Neuron (in vitro differentiated cells): ENCODE results near the gene RGP1.

Experiments used
- H2AFZ ChIP-seq: one replicate; pipeline ENCODE4 v1.6.1; 2013; ENCODE audit warnings: low read depth, mild to moderate bottlenecking, inconsistent platforms, low read length, moderate library complexity
- H3K27me3 ChIP-seq: one replicate; pipeline ENCODE4 v1.6.1; 2013; ENCODE audit warnings: low read length; ENCODE audit not compliant: insufficient read depth
- H3K36me3 ChIP-seq: one replicate; pipeline ENCODE4 v1.6.1; 2013; ENCODE audit warnings: low read length; ENCODE audit not compliant: insufficient read depth
- H3K4me1 ChIP-seq: one replicate; pipeline ENCODE4 v1.6.1; 2013; ENCODE audit warnings: low read length; ENCODE audit not compliant: insufficient read depth
- H3K4me3 ChIP-seq: 2 replicates; pipeline ENCODE4 v1.5.1; 2013; ENCODE audit warnings: mild to moderate bottlenecking, low read length, moderate library complexity
- H3K9me3 ChIP-seq: one replicate; pipeline ENCODE4 v1.6.1; 2013; ENCODE audit warnings: low read length

The RGP1 gene

GRCh38 chr9:35793461-35793860 lies 44.4 kb downstream of the RGP1 start:
- H2AFZ ChIP-seq: no peak overlapping the region
- no peaks in the 10 kb centered on the region for H3K36me3 ChIP-seq
- H3K4me1 ChIP-seq: peaks cover 7% of the 10 kb centered on the region
- no peaks in the 10 kb centered on the region for H3K9me3 ChIP-seq
- H3K27me3 ChIP-seq: peaks cover 6% of the 10 kb centered on the region
- no peak overlapping the region for H3K4me3 ChIP-seq

GRCh38 chr9:35795695-35796094 lies 46.6 kb downstream of the RGP1 start:
- Histone ChIP-seq H2AFZ (no peak overlapping the region), H3K4me1 (no peaks in the 10 kb centered on the region), H3K4me3 (no peak overlapping the region), H3K27me3 (peaks cover 9% of the 10 kb centered on the region), H3K9me3 (no peaks in the 10 kb centered on the region), H3K36me3 (no peaks in the 10 kb centered on the region)

GRCh38 chr9:35797311-35798109 lies 48.4 kb downstream of the RGP1 start:
- H3K4me1 ChIP-seq: no peaks in the 10 kb centered on the region
- H3K4me3 ChIP-seq: no peak overlapping the region
- no peak overlapping the region for H2AFZ ChIP-seq
- no peaks in the 10 kb centered on the region for H3K36me3 ChIP-seq
- peaks cover 19% of the 10 kb centered on the region for H3K27me3 ChIP-seq
- H3K9me3 ChIP-seq: no peaks in the 10 kb centered on the region

GRCh38 chr9:35798658-35799374 lies 49.7 kb downstream of the RGP1 start:
- no peaks in the 10 kb centered on the region for H3K9me3 ChIP-seq
- H3K27me3 ChIP-seq: peaks cover 15% of the 10 kb centered on the region
- no peak overlapping the region for H3K4me3 ChIP-seq
- H3K36me3 ChIP-seq: no peaks in the 10 kb centered on the region
- no peak overlapping the region for H2AFZ ChIP-seq
- H3K4me1 ChIP-seq: no peaks in the 10 kb centered on the region

- no peak overlapping the region for H3K4me3 ChIP-seq
- no peaks in the 10 kb centered on the region for H3K9me3 ChIP-seq
- H3K4me1 ChIP-seq: no peaks in the 10 kb centered on the region
- no peaks in the 10 kb centered on the region for H3K36me3 ChIP-seq
- H3K27me3 ChIP-seq: peaks cover 19% of the 10 kb centered on the region
- no peak overlapping the region for H2AFZ ChIP-seq
Measured at GRCh38 chr9:35800530-35800929, 51.4 kb downstream of the RGP1 start.

GRCh38 chr9:35801328-35802128 lies 52.4 kb downstream of the RGP1 start:
- no peaks in the 10 kb centered on the region for H3K9me3 ChIP-seq
- peaks cover 19% of the 10 kb centered on the region for H3K27me3 ChIP-seq
- no peak overlapping the region for H3K4me3 ChIP-seq
- no peaks in the 10 kb centered on the region for H3K4me1 ChIP-seq
- no peaks in the 10 kb centered on the region for H3K36me3 ChIP-seq
- H2AFZ ChIP-seq: no peak overlapping the region

GRCh38 chr9:35806101-35806500 lies 57.0 kb downstream of the RGP1 start:
- Histone ChIP-seq H3K4me1 (no peaks in the 10 kb centered on the region), H3K9me3 (no peaks in the 10 kb centered on the region), H2AFZ (no peak overlapping the region), H3K27me3 (peaks cover 12% of the 10 kb centered on the region), H3K4me3 (no peak overlapping the region), H3K36me3 (no peaks in the 10 kb centered on the region)
